Gastrocnemius medialis (tissue), 4 donors: ENCODE data around the gene CD58. TPM values are rescaled to one million over a fixed set of nuclear protein-coding genes. Genes with fewer than 3 reads are reported as not detected.
A peak's percentile ranks its signal among the peaks of the same experiment; 100 is the strongest.

Source experiments
- ATAC-seq, 2 donors: fragments of 150-250 bp; one replicate each; pipeline ENCODE4 v1.9.1; 2016
- DNase-seq, 2 donors: peaks; one replicate each; pipeline ENCODE4 v3.0.0-alpha.2; 2019
- H3K27ac ChIP-seq, 4 donors: fragments of 200-600 bp; sonication (generic); 1 replicate in 1 of 4; 2 replicates in 3 of 4; pipeline ENCODE4 v1.5.1; 2016 to 2018; ENCODE audit warnings: mild to moderate bottlenecking in 2 of 4, moderate library complexity in 1 of 4
- H3K27me3 ChIP-seq, 3 donors: fragments of 200-600 bp; sonication (generic) in 2 of 3; 1 replicate in 1 of 3; 2 replicates in 2 of 3; pipeline versions ENCODE4 v1.5.1 to v1.6.0; 2016 to 2019; ENCODE audit warnings: mild to moderate bottlenecking in 1 of 3, moderate library complexity in 1 of 3
- H3K36me3 ChIP-seq, 2 donors: fragments of 200-600 bp; sonication (generic) in 1 of 2; one replicate each; pipeline ENCODE4 v1.5.1; 2017 to 2018
- H3K4me1 ChIP-seq, 2 donors: fragments of 200-600 bp; sonication (generic) in 1 of 2; one replicate each; pipeline ENCODE4 v1.5.1; 2016 to 2017; ENCODE audit warnings: mild to moderate bottlenecking in 2 of 2
- H3K4me3 ChIP-seq, 4 donors: fragments of 200-600 bp; sonication (generic) in 3 of 4; 1 replicate in 1 of 4; 2 replicates in 3 of 4; pipeline ENCODE4 v1.5.1; 2016 to 2019; ENCODE audit warnings: mild to moderate bottlenecking in 2 of 4
- H3K9me3 ChIP-seq, 3 donors: fragments of 200-600 bp; sonication (generic) in 2 of 3; 1 replicate in 1 of 3; 2 replicates in 2 of 3; pipeline ENCODE4 v1.5.1; 2016 to 2019
- POLR2A ChIP-seq, 2 donors: fragments of 450-650 bp; IDR thresholded peaks; one replicate each; pipeline ENCODE4 v1.6.1; 2017; ENCODE audit warnings: antibody characterized with exemption in 2 of 2, mild to moderate bottlenecking in 2 of 2, moderate library complexity in 2 of 2
- in situ Hi-C, 4 donors: fragments of 200-750 bp; cut with MboI; loops; one replicate each; pipeline versions ENCODE4 v1.15.0 to v1.8.0; 2017; ENCODE audit warnings: low sequenced_read_pairs in 4 of 4
- intact Hi-C: fragments of 100-400 bp; cut with DNase I; formaldehyde crosslinking; loops from one replicate; pipeline ENCODE4 v1.15.1; 2023; ENCODE audit warnings: low total_unique reads
- total RNA-seq, 4 donors: library from RNA; depleted of rRNA; stranded (reverse); fragments of >200 nt; gene quantifications; one replicate each; pipeline versions ENCODE4 v1.1.0 to v1.2.3, GENCODE V29; 2016
- TF ChIP-seq, protein P1 (sequence below), 5 experiments: fragments of 450-650 bp in 3 of 5; fragments of 200-600 bp in 2 of 5; sonication (generic) in 2 of 5; IDR thresholded peaks in 4 of 5; conservative IDR thresholded peaks in 1 of 5; 1 replicate in 4 of 5; 2 replicates in 1 of 5; pipeline ENCODE4 v1.5.1; 2016 to 2019; ENCODE audit warnings: antibody characterized with exemption in 5 of 5, mild to moderate bottlenecking in 3 of 5, moderate library complexity in 3 of 5

Gene CD58
- total RNA-seq, 4 donors from 2014 or later = 4.1 to 15.9 (median 10.2) TPM

DNA sequence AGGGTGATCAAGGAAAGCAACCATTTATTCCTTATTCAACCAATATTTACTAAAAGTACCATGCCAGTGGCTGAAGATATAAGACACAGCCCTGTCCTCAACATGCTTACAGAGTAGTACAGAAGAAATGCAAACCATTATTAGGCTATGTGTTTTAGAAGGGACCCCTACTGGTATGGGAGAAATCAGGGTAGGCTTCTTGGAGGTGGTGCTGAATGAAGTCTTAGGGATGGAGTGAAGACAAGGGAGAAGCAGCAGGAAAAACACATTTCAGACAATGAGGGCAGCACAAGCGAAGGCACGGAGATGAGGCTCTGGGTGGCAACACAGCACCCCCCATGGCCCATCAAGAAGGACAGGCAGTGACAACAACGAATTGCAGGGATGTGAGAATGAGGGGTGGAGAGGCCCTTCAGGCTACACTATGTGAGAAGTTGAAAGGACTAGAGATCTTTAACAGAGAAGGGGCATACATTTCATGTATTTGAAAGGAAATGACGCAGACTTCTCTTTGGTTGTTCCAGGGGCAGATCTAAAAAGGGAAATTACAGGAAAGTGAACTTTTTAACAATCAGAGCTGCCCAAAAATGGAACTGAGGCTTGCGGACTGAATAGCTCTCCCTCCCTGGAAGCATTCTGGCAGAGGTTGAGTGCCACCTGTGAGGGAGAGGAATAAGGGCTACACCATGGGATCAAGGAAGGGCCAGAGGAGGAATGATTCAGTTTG, 16.8 kb upstream of the CD58 start:
- ATAC-seq (no peak), DNase-seq (no peak)
- no peak overlapping the region for H3K27ac ChIP-seq
- H3K36me3 ChIP-seq = no peaks in the 10 kb centered on the region
- no peaks in the 10 kb centered on the region for H3K9me3 ChIP-seq
- H3K27me3 ChIP-seq = no peaks in the 10 kb centered on the region
- in situ Hi-C loops = loop anchor here in 2 of 4 donors (10.0 to 25.0 kb wide), 2 partner anchors 450 to 467 kb away; no protein-coding TSS in a partner anchor
- no peak overlapping the region for H3K4me3 ChIP-seq
- TF ChIP-seq, protein P1, sequence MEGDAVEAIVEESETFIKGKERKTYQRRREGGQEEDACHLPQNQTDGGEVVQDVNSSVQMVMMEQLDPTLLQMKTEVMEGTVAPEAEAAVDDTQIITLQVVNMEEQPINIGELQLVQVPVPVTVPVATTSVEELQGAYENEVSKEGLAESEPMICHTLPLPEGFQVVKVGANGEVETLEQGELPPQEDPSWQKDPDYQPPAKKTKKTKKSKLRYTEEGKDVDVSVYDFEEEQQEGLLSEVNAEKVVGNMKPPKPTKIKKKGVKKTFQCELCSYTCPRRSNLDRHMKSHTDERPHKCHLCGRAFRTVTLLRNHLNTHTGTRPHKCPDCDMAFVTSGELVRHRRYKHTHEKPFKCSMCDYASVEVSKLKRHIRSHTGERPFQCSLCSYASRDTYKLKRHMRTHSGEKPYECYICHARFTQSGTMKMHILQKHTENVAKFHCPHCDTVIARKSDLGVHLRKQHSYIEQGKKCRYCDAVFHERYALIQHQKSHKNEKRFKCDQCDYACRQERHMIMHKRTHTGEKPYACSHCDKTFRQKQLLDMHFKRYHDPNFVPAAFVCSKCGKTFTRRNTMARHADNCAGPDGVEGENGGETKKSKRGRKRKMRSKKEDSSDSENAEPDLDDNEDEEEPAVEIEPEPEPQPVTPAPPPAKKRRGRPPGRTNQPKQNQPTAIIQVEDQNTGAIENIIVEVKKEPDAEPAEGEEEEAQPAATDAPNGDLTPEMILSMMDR (IDR thresholded peaks at IDR 0.05 in 4 of 5, conservative IDR thresholded peaks at IDR 0.05 in 1 of 5) = no peak
- TF ChIP-seq POLR2A (IDR thresholded peaks at IDR 0.05) = peak in 1 of 2 donors; percentile 8
- no peaks in the 10 kb centered on the region for H3K4me1 ChIP-seq
- intact Hi-C loops = no loop called here

DNA sequence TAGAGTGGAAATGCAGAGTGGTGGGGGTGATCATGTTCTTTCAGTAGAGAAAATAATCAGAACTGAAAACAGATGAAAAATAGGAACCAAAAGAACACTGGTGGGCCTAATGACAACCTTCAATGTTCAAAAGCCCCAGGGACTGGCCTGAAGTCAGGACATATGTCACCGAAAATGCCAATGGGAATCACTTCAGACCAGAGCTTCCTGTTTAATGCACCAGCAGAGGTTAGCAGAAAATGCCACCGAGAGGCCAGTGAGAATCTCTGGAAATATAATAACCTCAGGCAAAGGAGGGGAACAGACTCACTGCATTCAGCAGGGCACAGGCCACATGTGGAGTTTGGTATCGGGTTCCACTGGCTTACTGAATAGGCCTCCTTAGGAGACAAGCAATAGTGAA, 15.9 kb upstream of the CD58 start:
- H3K4me3 ChIP-seq = no peak overlapping the region
- H3K27me3 ChIP-seq = no peaks in the 10 kb centered on the region
- H3K4me1 ChIP-seq = no peaks in the 10 kb centered on the region
- in situ Hi-C loops = loop anchor here in 2 of 4 donors (10.0 to 25.0 kb wide), 2 partner anchors 451 to 468 kb away; no protein-coding TSS in a partner anchor
- H3K36me3 ChIP-seq = no peaks in the 10 kb centered on the region
- H3K9me3 ChIP-seq = no peaks in the 10 kb centered on the region
- TF ChIP-seq, protein P1 (IDR thresholded peaks at IDR 0.05 in 4 of 5, conservative IDR thresholded peaks at IDR 0.05 in 1 of 5) = no peak
- TF ChIP-seq POLR2A (IDR thresholded peaks at IDR 0.05) = no peak
- ATAC-seq (no peak), DNase-seq (no peak)
- intact Hi-C loops = no loop called here
- H3K27ac ChIP-seq = no peak overlapping the region

- in situ Hi-C loops = loop anchor here in 2 of 4 donors (10.0 to 25.0 kb wide), 2 partner anchors 451 to 469 kb away; no protein-coding TSS in a partner anchor
- Histone ChIP-seq H3K36me3 (no peaks in the 10 kb centered on the region), H3K9me3 (no peaks in the 10 kb centered on the region), H3K27ac (no peak overlapping the region), H3K27me3 (no peaks in the 10 kb centered on the region), H3K4me3 (no peak overlapping the region), H3K4me1 (no peaks in the 10 kb centered on the region)
- DNase-seq (no peak), ATAC-seq (no peak)
- TF ChIP-seq, protein P1 (IDR thresholded peaks at IDR 0.05 in 4 of 5, conservative IDR thresholded peaks at IDR 0.05 in 1 of 5) = no peak
- TF ChIP-seq POLR2A (IDR thresholded peaks at IDR 0.05) = no peak
- intact Hi-C loops = no loop called here
Observed at GRCh38 chr1:116585886-116586285, 15.1 kb upstream of the CD58 start.

DNA sequence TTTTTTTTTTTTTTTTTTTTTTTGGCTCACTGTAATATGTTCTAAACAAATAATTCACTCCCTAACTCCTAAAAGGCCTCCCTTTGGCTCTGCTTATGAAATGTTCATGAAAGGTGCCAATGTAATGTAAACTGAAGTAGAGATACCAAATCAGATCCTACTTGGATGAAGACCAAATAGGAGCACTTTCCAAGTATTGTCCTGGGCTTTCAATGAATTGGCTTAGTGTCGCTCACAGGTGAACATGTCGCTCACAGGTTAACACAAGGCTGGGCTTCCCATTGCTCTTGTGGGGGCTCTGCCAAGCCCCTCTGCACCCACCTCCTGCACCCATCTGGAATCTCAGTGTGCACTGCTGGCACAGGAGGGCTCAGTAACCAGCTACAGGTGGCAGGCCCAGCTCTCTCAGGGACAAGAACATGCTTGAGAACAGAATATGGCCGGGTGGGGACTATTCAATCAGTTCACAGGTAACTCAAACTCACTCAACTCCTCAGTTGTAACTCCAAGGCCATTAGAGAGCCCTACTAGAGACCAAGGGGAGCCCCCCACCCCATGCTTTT, 10.6 kb upstream of the CD58 start:
- H3K36me3 ChIP-seq = no peaks in the 10 kb centered on the region
- no peak overlapping the region for H3K27ac ChIP-seq
- no peak overlapping the region for H3K4me3 ChIP-seq
- peaks cover 0 to 3% (median 0%) of the 10 kb centered on the region in 3 donors for H3K27me3 ChIP-seq
- DNase-seq = no peak
- ATAC-seq = no peak
- H3K4me1 ChIP-seq = no peaks in the 10 kb centered on the region
- in situ Hi-C loops = loop anchor here in 2 of 4 donors (10.0 to 25.0 kb wide), 2 partner anchors 456 to 473 kb away; no protein-coding TSS in a partner anchor
- intact Hi-C loops = no loop called here
- TF ChIP-seq, protein P1 (IDR thresholded peaks at IDR 0.05 in 4 of 5, conservative IDR thresholded peaks at IDR 0.05 in 1 of 5) = no peak
- no peak for TF ChIP-seq POLR2A (IDR thresholded peaks at IDR 0.05)
- no peaks in the 10 kb centered on the region for H3K9me3 ChIP-seq
